ENCODE results near the gene TBC1D21.

GRCh38 chr15:73886717-73887345, 13.5 kb downstream of the TBC1D21 start:
- TF ChIP-seq, protein P1, sequence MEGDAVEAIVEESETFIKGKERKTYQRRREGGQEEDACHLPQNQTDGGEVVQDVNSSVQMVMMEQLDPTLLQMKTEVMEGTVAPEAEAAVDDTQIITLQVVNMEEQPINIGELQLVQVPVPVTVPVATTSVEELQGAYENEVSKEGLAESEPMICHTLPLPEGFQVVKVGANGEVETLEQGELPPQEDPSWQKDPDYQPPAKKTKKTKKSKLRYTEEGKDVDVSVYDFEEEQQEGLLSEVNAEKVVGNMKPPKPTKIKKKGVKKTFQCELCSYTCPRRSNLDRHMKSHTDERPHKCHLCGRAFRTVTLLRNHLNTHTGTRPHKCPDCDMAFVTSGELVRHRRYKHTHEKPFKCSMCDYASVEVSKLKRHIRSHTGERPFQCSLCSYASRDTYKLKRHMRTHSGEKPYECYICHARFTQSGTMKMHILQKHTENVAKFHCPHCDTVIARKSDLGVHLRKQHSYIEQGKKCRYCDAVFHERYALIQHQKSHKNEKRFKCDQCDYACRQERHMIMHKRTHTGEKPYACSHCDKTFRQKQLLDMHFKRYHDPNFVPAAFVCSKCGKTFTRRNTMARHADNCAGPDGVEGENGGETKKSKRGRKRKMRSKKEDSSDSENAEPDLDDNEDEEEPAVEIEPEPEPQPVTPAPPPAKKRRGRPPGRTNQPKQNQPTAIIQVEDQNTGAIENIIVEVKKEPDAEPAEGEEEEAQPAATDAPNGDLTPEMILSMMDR (conservative IDR thresholded peaks at IDR 0.05; ENCODE audit: low read length): no peak
- TF ChIP-seq EZH2phosphoT487 (IDR thresholded peaks at IDR 0.05; ENCODE audit: borderline replicate concordance): no peak
